Colonic mucosa (tissue), 4 donors: Measurements from ENCODE around the gene TBXA2R. TPM values are rescaled to one million over a fixed set of nuclear protein-coding genes. Genes with fewer than 3 reads are reported as not detected.
"Not testable (repeated sequence)": the region's sequence is repeated elsewhere in the genome, so short reads cannot be mapped to it uniquely, and the experiment has no call there.

ENCODE experiments used
- DNase-seq: peaks from one replicate; pipeline ENCODE4 v3.0.0-alpha.2; 2020
- H3K27ac ChIP-seq: fragments of 200-600 bp; one replicate; pipeline ENCODE4 v1.8.0; 2021
- H3K27me3 ChIP-seq: fragments of 200-600 bp; one replicate; pipeline ENCODE4 v1.8.0; 2021
- H3K36me3 ChIP-seq: fragments of 200-600 bp; one replicate; pipeline ENCODE4 v1.8.0; 2021
- H3K4me1 ChIP-seq: fragments of 200-600 bp; one replicate; pipeline ENCODE4 v1.8.0; 2021; ENCODE audit warnings: mild to moderate bottlenecking
- H3K4me3 ChIP-seq: fragments of 200-600 bp; one replicate; pipeline ENCODE4 v1.8.0; 2021
- H3K9ac ChIP-seq, 2 donors: one replicate each; pipeline ENCODE4 v1.7.0; 2013; ENCODE audit warnings: control low read depth in 2 of 2, low read depth in 2 of 2, low read length in 2 of 2
- H3K9me3 ChIP-seq: fragments of 200-600 bp; one replicate; pipeline ENCODE4 v1.8.0; 2021
- CTCF ChIP-seq: fragments of 200-600 bp; IDR thresholded peaks from one replicate; pipeline ENCODE4 v1.8.0; 2022; ENCODE audit warnings: antibody characterized with exemption, mild to moderate bottlenecking
- intact Hi-C: fragments of 100-400 bp; cut with DNase I; formaldehyde crosslinking; loops from one replicate; pipeline ENCODE4 v1.14.1; 2022
- total RNA-seq, 2 donors: library from RNA; stranded (reverse); fragmentation: NEBNext Ultra II Directional in 1 of 2; extraction: Animal tissue kit (Norgen Biotek cat#: 25700) in 1 of 2; gene quantifications; one replicate each; pipeline ENCODE4 v1.2.1, GENCODE V29; 2021
- donor health status: healthy.
- donor health status: DM: no; HTN: no; CAD: no.
- donor health status: DM: no; HTN: no; CAD: no.

The TBXA2R gene
- total RNA-seq, 2 donors from 2014 or later = 1.5 to 1.7 TPM

- no peak overlapping the region for H3K9ac ChIP-seq
- TF ChIP-seq CTCF = no peak
- intact Hi-C loops = no loop called here
- peaks cover 10% of the 10 kb centered on the region for H3K27me3 ChIP-seq
- no peaks in the 10 kb centered on the region for H3K4me1 ChIP-seq
- no peaks in the 10 kb centered on the region for H3K36me3 ChIP-seq
- no peak for DNase-seq
- no peaks in the 10 kb centered on the region for H3K9me3 ChIP-seq
- no peak overlapping the region for H3K27ac ChIP-seq
- no peak overlapping the region for H3K4me3 ChIP-seq
These were observed 19.8 kb downstream of the TBXA2R start for GRCh38 chr19:3586707-3587346.

GRCh38 chr19:3586127-3586626 lies 20.5 kb downstream of the TBXA2R start:
- Histone ChIP-seq H3K4me3 (no peak overlapping the region), H3K27ac (no peak overlapping the region), H3K4me1 (no peaks in the 10 kb centered on the region), H3K27me3 (peaks cover 10% of the 10 kb centered on the region), H3K36me3 (no peaks in the 10 kb centered on the region), H3K9ac (no peak overlapping the region), H3K9me3 (no peaks in the 10 kb centered on the region)
- no peak for DNase-seq
- TF ChIP-seq CTCF = no peak
- intact Hi-C loops = no loop called here

GRCh38 chr19:3585301-3586126 lies 21.2 kb downstream of the TBXA2R start, which contains the start of gene GIPC3:
TSS of gene GIPC3 (plus strand) at chr19:3585478. CDS start at chr19:3585598, 120 bp downstream.
- no peak for TF ChIP-seq CTCF
- no peaks in the 10 kb centered on the region for H3K36me3 ChIP-seq
- DNase-seq = no peak
- peak within 1 kb of the TSS; percentile 17 for H3K4me3 ChIP-seq
- H3K27ac ChIP-seq = no peak within 1 kb of the TSS
- no peaks in the 10 kb centered on the region for H3K4me1 ChIP-seq
- H3K27me3 ChIP-seq = peaks cover 10% of the 10 kb centered on the region
- intact Hi-C loops = no loop called here
- no peaks in the 10 kb centered on the region for H3K9me3 ChIP-seq
- peak within 1 kb of the TSS in 1 of 2 donors; percentile 43 for H3K9ac ChIP-seq

- H3K9ac ChIP-seq, DNase-seq, H3K9me3 ChIP-seq, H3K36me3 ChIP-seq, H3K27ac ChIP-seq, H3K4me1 ChIP-seq, H3K4me3 ChIP-seq, intact Hi-C loops: not testable (repeated sequence)
- H3K27me3 ChIP-seq = peaks cover 10% of the 10 kb centered on the region
These were observed 22.5 kb downstream of the TBXA2R start for GRCh38 chr19:3584036-3584802.

- H3K36me3 ChIP-seq, H3K4me3 ChIP-seq, DNase-seq, H3K9me3 ChIP-seq, H3K9ac ChIP-seq, H3K27ac ChIP-seq, H3K4me1 ChIP-seq, intact Hi-C loops: not testable (repeated sequence)
- peaks cover 10% of the 10 kb centered on the region for H3K27me3 ChIP-seq
These were observed 24.9 kb downstream of the TBXA2R start for GRCh38 chr19:3581792-3582191.

- Histone ChIP-seq H3K36me3 (no peaks in the 10 kb centered on the region), H3K4me1 (peaks cover 10% of the 10 kb centered on the region), H3K9ac (no peak overlapping the region), H3K4me3 (no peak overlapping the region), H3K27me3 (peaks cover 6% of the 10 kb centered on the region), H3K27ac (peak overlapping the region; percentile 36), H3K9me3 (no peaks in the 10 kb centered on the region)
- intact Hi-C loops = no loop called here
- DNase-seq = no peak
- TF ChIP-seq CTCF = no peak
These were observed 26.3 kb downstream of the TBXA2R start for GRCh38 chr19:3580156-3580934.
